Measurements from ENCODE around the gene CLCN4. TPM values are rescaled to one million over a fixed set of nuclear protein-coding genes. Genes with fewer than 3 reads are reported as not detected.

The CLCN4 gene
- total and polyA plus RNA-seq, 2 of the 8 experiments (the other 6 are each of a cell fraction or from before 2014, with no cell fraction given) = 3.3 to 11.2 TPM

DNA sequence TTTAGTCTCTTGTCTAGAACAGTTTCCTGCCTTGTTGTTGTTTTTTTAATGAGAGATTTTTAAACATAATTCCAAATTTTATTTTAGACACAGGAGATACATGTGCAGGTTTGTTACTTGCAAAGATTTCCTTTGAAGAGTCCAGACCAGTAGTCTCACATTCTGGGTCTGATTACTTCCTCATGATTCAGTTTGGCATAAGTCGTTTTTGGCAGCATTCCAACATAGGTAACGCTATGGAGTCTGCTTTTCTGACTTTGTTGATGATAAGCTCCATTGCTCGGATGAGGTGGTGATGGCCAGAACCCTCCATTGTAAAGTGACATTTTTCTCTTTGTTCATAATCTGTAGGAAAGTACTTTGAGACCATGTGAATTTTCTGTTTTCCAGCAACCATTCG is 74.7 kb downstream of the CLCN4 start (continued):
- TF ChIP-seq, protein P1, sequence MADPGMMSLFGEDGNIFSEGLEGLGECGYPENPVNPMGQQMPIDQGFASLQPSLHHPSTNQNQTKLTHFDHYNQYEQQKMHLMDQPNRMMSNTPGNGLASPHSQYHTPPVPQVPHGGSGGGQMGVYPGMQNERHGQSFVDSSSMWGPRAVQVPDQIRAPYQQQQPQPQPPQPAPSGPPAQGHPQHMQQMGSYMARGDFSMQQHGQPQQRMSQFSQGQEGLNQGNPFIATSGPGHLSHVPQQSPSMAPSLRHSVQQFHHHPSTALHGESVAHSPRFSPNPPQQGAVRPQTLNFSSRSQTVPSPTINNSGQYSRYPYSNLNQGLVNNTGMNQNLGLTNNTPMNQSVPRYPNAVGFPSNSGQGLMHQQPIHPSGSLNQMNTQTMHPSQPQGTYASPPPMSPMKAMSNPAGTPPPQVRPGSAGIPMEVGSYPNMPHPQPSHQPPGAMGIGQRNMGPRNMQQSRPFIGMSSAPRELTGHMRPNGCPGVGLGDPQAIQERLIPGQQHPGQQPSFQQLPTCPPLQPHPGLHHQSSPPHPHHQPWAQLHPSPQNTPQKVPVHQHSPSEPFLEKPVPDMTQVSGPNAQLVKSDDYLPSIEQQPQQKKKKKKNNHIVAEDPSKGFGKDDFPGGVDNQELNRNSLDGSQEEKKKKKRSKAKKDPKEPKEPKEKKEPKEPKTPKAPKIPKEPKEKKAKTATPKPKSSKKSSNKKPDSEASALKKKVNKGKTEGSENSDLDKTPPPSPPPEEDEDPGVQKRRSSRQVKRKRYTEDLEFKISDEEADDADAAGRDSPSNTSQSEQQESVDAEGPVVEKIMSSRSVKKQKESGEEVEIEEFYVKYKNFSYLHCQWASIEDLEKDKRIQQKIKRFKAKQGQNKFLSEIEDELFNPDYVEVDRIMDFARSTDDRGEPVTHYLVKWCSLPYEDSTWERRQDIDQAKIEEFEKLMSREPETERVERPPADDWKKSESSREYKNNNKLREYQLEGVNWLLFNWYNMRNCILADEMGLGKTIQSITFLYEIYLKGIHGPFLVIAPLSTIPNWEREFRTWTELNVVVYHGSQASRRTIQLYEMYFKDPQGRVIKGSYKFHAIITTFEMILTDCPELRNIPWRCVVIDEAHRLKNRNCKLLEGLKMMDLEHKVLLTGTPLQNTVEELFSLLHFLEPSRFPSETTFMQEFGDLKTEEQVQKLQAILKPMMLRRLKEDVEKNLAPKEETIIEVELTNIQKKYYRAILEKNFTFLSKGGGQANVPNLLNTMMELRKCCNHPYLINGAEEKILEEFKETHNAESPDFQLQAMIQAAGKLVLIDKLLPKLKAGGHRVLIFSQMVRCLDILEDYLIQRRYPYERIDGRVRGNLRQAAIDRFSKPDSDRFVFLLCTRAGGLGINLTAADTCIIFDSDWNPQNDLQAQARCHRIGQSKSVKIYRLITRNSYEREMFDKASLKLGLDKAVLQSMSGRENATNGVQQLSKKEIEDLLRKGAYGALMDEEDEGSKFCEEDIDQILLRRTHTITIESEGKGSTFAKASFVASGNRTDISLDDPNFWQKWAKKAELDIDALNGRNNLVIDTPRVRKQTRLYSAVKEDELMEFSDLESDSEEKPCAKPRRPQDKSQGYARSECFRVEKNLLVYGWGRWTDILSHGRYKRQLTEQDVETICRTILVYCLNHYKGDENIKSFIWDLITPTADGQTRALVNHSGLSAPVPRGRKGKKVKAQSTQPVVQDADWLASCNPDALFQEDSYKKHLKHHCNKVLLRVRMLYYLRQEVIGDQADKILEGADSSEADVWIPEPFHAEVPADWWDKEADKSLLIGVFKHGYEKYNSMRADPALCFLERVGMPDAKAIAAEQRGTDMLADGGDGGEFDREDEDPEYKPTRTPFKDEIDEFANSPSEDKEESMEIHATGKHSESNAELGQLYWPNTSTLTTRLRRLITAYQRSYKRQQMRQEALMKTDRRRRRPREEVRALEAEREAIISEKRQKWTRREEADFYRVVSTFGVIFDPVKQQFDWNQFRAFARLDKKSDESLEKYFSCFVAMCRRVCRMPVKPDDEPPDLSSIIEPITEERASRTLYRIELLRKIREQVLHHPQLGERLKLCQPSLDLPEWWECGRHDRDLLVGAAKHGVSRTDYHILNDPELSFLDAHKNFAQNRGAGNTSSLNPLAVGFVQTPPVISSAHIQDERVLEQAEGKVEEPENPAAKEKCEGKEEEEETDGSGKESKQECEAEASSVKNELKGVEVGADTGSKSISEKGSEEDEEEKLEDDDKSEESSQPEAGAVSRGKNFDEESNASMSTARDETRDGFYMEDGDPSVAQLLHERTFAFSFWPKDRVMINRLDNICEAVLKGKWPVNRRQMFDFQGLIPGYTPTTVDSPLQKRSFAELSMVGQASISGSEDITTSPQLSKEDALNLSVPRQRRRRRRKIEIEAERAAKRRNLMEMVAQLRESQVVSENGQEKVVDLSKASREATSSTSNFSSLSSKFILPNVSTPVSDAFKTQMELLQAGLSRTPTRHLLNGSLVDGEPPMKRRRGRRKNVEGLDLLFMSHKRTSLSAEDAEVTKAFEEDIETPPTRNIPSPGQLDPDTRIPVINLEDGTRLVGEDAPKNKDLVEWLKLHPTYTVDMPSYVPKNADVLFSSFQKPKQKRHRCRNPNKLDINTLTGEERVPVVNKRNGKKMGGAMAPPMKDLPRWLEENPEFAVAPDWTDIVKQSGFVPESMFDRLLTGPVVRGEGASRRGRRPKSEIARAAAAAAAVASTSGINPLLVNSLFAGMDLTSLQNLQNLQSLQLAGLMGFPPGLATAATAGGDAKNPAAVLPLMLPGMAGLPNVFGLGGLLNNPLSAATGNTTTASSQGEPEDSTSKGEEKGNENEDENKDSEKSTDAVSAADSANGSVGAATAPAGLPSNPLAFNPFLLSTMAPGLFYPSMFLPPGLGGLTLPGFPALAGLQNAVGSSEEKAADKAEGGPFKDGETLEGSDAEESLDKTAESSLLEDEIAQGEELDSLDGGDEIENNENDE (IDR thresholded peaks at IDR 0.05; ENCODE audit: insufficient replicate concordance, low read length) = no peak
- TF ChIP-seq TAF1 (IDR thresholded peaks at IDR 0.05; ENCODE audit: low read depth, low read length) = no peak
- no peak for TF ChIP-seq GABPA (IDR thresholded peaks at IDR 0.05; ENCODE audit: borderline replicate concordance, insufficient read depth, low read length)
